GM19438 (cell line): Measurements from ENCODE around the gene TAF11L13.

Experiments used
- ATAC-seq: cut with Tn5 transposase; IDR thresholded peaks from one replicate; pipeline ENCODE4 v1.9.1; 2021; ENCODE audit warnings: low read depth; ENCODE audit not compliant: unreplicated experiment

TAF11L13 gene

DNA sequence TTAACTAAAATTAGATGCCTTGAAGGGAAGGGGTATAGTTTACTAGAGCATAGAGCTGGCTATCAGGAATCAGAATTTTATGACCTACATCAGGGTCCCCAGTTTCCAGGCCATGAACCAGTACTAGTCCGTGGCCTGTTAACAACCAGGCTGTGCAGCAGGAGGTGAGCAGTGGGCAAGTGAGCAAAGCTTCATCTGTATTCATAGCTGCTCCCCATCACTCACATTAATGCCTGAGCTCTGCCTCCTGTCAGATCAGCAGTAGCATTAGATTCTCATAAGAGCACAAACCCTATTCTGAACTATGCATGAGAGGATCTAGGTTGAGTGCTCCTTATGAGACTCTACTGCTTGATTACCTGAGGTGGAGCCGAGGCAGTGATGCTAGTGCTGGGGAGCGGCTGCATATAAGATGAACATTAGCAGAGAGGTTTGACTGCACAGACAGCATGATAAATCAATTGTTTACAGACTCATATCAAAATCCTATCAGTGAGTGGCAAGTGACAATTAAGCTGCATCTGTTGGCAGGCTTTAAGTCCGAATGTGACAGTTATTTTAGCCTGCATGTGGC, 47.0 kb downstream of the TAF11L13 start:
- no peak for ATAC-seq

DNA sequence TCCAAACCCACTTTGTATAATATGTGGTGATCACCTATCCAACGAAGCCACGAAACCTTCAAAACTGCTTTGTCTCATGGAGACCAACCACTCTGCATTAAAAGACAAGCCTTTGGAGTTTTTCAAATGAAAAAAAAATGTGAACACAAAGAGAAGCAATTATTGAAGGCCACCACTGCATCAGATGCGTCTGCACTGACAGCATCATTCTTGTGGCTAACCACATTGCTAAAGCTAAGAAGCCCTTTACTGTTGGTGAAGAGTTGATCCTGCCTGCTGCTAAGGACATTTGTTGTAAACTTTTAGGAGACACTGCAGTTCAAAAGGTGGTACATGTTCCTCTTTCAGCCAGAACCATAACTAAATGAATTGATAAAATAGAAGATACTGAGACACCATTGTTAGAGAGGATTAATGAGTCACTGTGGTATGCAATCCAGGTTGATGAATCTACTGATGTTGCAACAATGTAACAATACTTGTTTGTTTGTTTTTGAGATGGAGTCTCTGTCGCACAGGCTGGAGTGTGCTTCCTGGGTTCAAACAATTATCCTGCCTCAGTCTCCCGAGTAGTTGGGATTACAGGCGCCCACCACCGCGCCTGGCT, 47.8 kb downstream of the TAF11L13 start:
- no peak for ATAC-seq

DNA sequence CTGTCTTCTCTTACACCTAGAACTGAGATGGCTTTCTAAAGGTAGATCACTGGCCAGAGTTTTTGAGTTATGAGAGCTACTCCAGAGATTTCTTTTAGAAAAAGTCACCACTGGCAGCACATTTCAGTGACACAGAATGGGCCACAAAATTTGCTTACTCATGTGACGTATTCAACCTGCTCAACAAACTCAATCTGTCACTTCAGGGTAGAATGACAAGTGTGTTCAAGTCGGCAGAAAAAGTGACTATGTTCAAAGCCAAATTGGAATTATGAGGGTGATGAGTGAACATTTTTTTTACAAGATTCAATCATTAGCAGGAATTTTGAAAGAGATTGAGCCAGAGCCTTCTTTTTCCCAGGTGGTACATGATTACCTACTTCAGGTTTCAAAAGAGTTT, 48.8 kb downstream of the TAF11L13 start:
- no peak for ATAC-seq
